ENCODE data around the gene SALL2. TPM values are rescaled to one million over a fixed set of nuclear protein-coding genes. Genes with fewer than 3 reads are reported as not detected.

SALL2 gene
- total RNA-seq, 2 donors from 2014 or later, result 1.9 to 2.1 TPM

- peaks cover 9% of the 10 kb centered on the region for H3K4me1 Mint-ChIP-seq
- H3K27me3 Mint-ChIP-seq, result peaks cover 68% of the 10 kb centered on the region
- H3K36me3 Mint-ChIP-seq (ENCODE audit: low read depth), result peaks cover 6% of the 10 kb centered on the region
- no peak overlapping the region for H3K4me3 Mint-ChIP-seq
- H3K9me3 ChIP-seq (ENCODE audit: control insufficient read depth, low read length, poor library complexity, severe bottlenecking), result no peaks in the 10 kb centered on the region
- no peak overlapping the region for H3K27ac Mint-ChIP-seq
- no peak for DNase-seq
- ATAC-seq, result no peak
Observed at GRCh38 chr14:21537090-21537424, 10.9 kb upstream of the SALL2 start.

DNA sequence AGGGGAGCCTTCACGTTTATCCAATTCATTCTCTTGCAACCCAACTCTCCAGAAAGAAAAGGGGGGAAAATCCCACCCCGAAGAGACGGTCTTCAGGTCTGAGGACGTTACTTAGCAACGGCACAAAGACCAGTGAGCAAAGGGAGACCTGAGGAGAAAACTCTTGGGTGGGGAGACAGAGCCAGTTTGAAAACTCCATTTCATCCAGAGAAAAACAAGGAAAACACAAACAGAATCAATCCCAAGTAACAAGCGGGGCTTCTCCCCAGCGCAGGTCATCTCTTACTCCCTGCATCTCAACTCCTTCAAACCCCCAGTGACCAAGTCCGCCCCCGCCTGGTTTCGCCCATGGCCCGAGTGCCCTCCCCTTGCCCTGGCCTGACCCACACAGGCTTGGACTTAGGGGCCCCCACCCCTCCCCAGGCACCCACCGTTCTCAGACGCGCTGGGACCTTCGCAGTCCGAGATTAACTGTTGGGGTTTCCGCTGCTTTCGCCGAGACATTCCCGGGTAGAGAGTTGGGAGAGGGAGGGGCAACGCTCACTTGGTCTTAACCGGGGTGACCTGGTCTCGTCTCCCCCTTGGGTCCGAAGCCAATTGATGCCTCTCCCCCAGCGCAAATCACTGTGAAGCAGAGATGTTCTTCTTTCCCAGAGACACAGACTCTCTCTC is 10.4 kb upstream of the SALL2 start:
- H3K9me3 ChIP-seq (ENCODE audit: control insufficient read depth, low read length, poor library complexity, severe bottlenecking), result no peaks in the 10 kb centered on the region
- ATAC-seq (no peak), DNase-seq (no peak)
- Mint-ChIP-seq H3K27me3 (peaks cover 67% of the 10 kb centered on the region), H3K4me3 (peak overlapping the region; percentile 45), H3K36me3 (ENCODE audit: low read depth) (peaks cover 6% of the 10 kb centered on the region), H3K4me1 (peaks cover 9% of the 10 kb centered on the region), H3K27ac (no peak overlapping the region)

- Mint-ChIP-seq H3K27me3 (peaks cover 67% of the 10 kb centered on the region), H3K4me1 (peaks cover 9% of the 10 kb centered on the region), H3K4me3 (no peak overlapping the region), H3K27ac (no peak overlapping the region), H3K36me3 (ENCODE audit: low read depth) (peaks cover 6% of the 10 kb centered on the region)
- no peaks in the 10 kb centered on the region for H3K9me3 ChIP-seq (ENCODE audit: control insufficient read depth, low read length, poor library complexity, severe bottlenecking)
- ATAC-seq, result no peak
- DNase-seq, result no peak
Observed at GRCh38 chr14:21535545-21536417, 9.6 kb upstream of the SALL2 start.

DNA sequence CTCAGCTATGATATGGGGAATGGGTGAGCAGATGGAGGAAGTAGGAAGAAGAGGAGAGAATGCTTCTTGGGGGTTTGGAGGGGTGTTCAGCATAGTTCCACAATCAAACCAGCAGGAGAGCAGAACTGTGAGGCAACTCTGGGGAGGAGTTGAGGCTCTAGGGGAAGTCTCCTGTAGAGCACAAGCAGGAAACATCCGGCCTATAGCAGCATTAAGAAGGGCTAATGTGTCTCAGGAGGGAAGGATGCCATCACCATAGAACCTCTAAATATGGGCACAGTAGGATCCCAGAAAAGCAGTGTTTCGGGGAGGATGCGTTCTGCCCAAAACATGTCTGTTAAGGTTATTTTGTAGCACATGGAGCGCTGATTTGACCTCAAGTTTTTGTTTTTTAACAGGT is 8.4 kb upstream of the SALL2 start:
- Mint-ChIP-seq H3K4me3 (no peak overlapping the region), H3K4me1 (peaks cover 12% of the 10 kb centered on the region), H3K27ac (no peak overlapping the region), H3K36me3 (ENCODE audit: low read depth) (peaks cover 6% of the 10 kb centered on the region), H3K27me3 (peaks cover 66% of the 10 kb centered on the region)
- no peak for DNase-seq
- ATAC-seq, result no peak
- no peaks in the 10 kb centered on the region for H3K9me3 ChIP-seq (ENCODE audit: control insufficient read depth, low read length, poor library complexity, severe bottlenecking)

GRCh38 chr14:21533294-21533693 is 7.1 kb upstream of the SALL2 start:
- Mint-ChIP-seq H3K4me1 (peaks cover 12% of the 10 kb centered on the region), H3K27me3 (peaks cover 53% of the 10 kb centered on the region), H3K36me3 (ENCODE audit: low read depth) (peaks cover 6% of the 10 kb centered on the region), H3K4me3 (no peak overlapping the region), H3K27ac (no peak overlapping the region)
- ATAC-seq, result no peak
- no peak for DNase-seq
- H3K9me3 ChIP-seq (ENCODE audit: control insufficient read depth, low read length, poor library complexity, severe bottlenecking), result no peaks in the 10 kb centered on the region

GRCh38 chr14:21529515-21529914 is 3.4 kb upstream of the SALL2 start:
- Mint-ChIP-seq H3K4me3 (no peak overlapping the region), H3K27me3 (peaks cover 18% of the 10 kb centered on the region), H3K27ac (no peak overlapping the region), H3K4me1 (peaks cover 10% of the 10 kb centered on the region), H3K36me3 (ENCODE audit: low read depth) (peaks cover 2% of the 10 kb centered on the region)
- ATAC-seq (no peak), DNase-seq (no peak)
- no peaks in the 10 kb centered on the region for H3K9me3 ChIP-seq (ENCODE audit: control insufficient read depth, low read length, poor library complexity, severe bottlenecking)

- no peaks in the 10 kb centered on the region for H3K9me3 ChIP-seq (ENCODE audit: control insufficient read depth, low read length, poor library complexity, severe bottlenecking)
- DNase-seq (no peak), ATAC-seq (no peak)
- Mint-ChIP-seq H3K27me3 (peaks cover 11% of the 10 kb centered on the region), H3K27ac (peak overlapping the region; percentile 14), H3K4me3 (no peak overlapping the region), H3K4me1 (peaks cover 10% of the 10 kb centered on the region), H3K36me3 (ENCODE audit: low read depth) (peaks cover 2% of the 10 kb centered on the region)
Observed at GRCh38 chr14:21528381-21529348, 2.5 kb upstream of the SALL2 start.

- Mint-ChIP-seq H3K4me1 (peaks cover 17% of the 10 kb centered on the region), H3K4me3 (peak overlapping the region; percentile 92), H3K36me3 (ENCODE audit: low read depth) (no peaks in the 10 kb centered on the region), H3K27ac (peak overlapping the region; percentile 68), H3K27me3 (peaks cover 5% of the 10 kb centered on the region)
- DNase-seq, result no peak
- no peak for ATAC-seq
- no peaks in the 10 kb centered on the region for H3K9me3 ChIP-seq (ENCODE audit: control insufficient read depth, low read length, poor library complexity, severe bottlenecking)
Observed at GRCh38 chr14:21527318-21527679, 1.2 kb upstream of the SALL2 start.

GRCh38 chr14:21526672-21527317 is 649 bp upstream of the SALL2 start:
- Mint-ChIP-seq H3K4me3 (peak overlapping the region; percentile 92), H3K27me3 (peaks cover under 1% of the 10 kb centered on the region), H3K27ac (peak overlapping the region; percentile 68), H3K36me3 (ENCODE audit: low read depth) (no peaks in the 10 kb centered on the region), H3K4me1 (peaks cover 17% of the 10 kb centered on the region)
- no peaks in the 10 kb centered on the region for H3K9me3 ChIP-seq (ENCODE audit: control insufficient read depth, low read length, poor library complexity, severe bottlenecking)
- DNase-seq, result no peak
- no peak for ATAC-seq

DNA sequence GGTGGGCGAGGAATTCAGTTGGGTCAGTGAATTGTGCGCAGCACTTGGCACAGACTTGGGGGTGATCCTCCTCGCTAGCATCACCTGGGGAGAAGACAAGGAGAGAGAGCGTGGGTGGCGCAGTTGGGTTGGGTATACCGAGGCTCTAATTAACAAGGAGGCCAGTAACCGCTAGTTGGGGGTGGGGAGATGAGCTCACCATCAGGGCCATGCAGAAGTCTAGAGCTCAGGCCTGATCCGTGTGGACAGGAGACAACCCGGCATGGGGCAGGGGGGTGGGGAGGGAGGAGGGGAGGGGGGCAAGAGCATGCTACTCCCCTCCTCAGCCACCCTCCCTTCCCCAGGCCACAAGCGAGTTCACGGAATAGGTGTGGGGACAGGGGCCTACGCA is 580 bp downstream of the SALL2 start:
- DNase-seq (no peak), ATAC-seq (peak; percentile 12)
- no peaks in the 10 kb centered on the region for H3K9me3 ChIP-seq (ENCODE audit: control insufficient read depth, low read length, poor library complexity, severe bottlenecking)
- H3K36me3 Mint-ChIP-seq (ENCODE audit: low read depth), result no peaks in the 10 kb centered on the region
- no peak overlapping the region for H3K27ac Mint-ChIP-seq
- peaks cover 17% of the 10 kb centered on the region for H3K4me1 Mint-ChIP-seq
- H3K27me3 Mint-ChIP-seq, result no peaks in the 10 kb centered on the region
- peak overlapping the region; percentile 92 for H3K4me3 Mint-ChIP-seq

GRCh38 chr14:21524575-21525490 is 1.3 kb downstream of the SALL2 start:
- H3K27ac Mint-ChIP-seq, result no peak overlapping the region
- DNase-seq, result no peak
- no peak for ATAC-seq
- peaks cover 15% of the 10 kb centered on the region for H3K4me1 Mint-ChIP-seq
- H3K27me3 Mint-ChIP-seq, result no peaks in the 10 kb centered on the region
- H3K36me3 Mint-ChIP-seq (ENCODE audit: low read depth), result no peaks in the 10 kb centered on the region
- H3K9me3 ChIP-seq (ENCODE audit: control insufficient read depth, low read length, poor library complexity, severe bottlenecking), result no peaks in the 10 kb centered on the region
- peak overlapping the region; percentile 92 for H3K4me3 Mint-ChIP-seq

- ATAC-seq (no peak), DNase-seq (no peak)
- Mint-ChIP-seq H3K27me3 (peaks cover 7% of the 10 kb centered on the region), H3K4me1 (peaks cover 18% of the 10 kb centered on the region), H3K4me3 (no peak overlapping the region), H3K27ac (no peak overlapping the region), H3K36me3 (ENCODE audit: low read depth) (peaks cover 4% of the 10 kb centered on the region)
- no peaks in the 10 kb centered on the region for H3K9me3 ChIP-seq (ENCODE audit: control insufficient read depth, low read length, poor library complexity, severe bottlenecking)
Observed at GRCh38 chr14:21523203-21523602, 2.9 kb downstream of the SALL2 start.

Measured in T-helper 17 cell (primary cell).